ENCODE measurements around the gene PRR5.

DNA sequence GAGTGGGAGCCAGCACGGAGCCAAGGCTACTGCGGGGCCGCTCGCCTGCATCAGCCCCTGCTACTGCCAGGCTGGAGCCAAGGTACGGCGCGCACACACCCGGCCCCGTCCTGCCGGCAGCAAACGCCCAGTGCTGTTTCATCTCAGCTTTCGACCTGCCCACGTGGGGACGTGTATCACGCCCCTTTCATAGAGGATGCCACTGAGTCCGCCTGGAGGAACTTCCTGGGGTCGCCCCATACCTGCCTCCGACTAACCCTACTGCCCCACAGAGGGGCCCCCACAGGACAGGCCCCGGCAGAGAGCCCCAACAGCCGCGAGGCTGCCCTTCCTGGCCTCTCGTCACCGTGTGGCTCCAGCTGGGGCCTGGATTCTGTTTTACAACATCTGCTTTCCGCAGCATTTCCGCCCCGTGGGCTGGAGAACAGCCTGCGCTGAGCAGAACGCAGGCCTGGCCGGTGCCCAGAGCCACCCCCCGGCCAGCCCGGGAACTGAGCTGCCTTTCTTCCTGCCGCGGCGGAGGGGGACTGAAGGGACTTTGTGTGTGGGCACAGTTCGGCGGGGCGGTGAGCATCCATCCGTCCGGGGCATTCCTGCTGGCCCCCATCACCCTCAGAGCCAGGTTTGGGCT, 27.5 kb downstream of the PRR5 start:
- TF ChIP-seq FOXP2 (optimal IDR thresholded peaks at IDR 0.05; ENCODE audit: control extremely low read depth, extremely low read length, insufficient read depth), result no peak
- no peak for TF ChIP-seq POLR2AphosphoS5 (IDR thresholded peaks at IDR 0.05; ENCODE audit: borderline replicate concordance, low read depth, low read length)
- no peak for TF ChIP-seq EZH2 (IDR thresholded peaks at IDR 0.05)
